GM18499 (cell line): ENCODE measurements around the gene RET.

Experiments
- ATAC-seq: cut with Tn5 transposase; IDR thresholded peaks from one replicate; pipeline ENCODE4 v1.9.1; 2021; ENCODE audit warnings: moderate number of reproducible peaks; ENCODE audit not compliant: insufficient read depth, unreplicated experiment

The RET gene

DNA sequence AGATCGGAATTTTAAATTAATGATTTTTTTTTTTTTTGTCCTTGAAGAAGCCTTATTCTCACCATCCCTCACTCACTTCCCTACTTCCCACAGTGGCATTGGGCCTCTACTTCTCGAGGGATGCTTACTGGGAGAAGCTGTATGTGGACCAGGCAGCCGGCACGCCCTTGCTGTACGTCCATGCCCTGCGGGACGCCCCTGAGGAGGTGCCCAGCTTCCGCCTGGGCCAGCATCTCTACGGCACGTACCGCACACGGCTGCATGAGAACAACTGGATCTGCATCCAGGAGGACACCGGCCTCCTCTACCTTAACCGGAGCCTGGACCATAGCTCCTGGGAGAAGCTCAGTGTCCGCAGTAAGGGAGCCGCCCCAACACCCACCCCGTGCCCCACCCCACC, 23.5 kb downstream of the RET start:
- no peak for ATAC-seq

DNA sequence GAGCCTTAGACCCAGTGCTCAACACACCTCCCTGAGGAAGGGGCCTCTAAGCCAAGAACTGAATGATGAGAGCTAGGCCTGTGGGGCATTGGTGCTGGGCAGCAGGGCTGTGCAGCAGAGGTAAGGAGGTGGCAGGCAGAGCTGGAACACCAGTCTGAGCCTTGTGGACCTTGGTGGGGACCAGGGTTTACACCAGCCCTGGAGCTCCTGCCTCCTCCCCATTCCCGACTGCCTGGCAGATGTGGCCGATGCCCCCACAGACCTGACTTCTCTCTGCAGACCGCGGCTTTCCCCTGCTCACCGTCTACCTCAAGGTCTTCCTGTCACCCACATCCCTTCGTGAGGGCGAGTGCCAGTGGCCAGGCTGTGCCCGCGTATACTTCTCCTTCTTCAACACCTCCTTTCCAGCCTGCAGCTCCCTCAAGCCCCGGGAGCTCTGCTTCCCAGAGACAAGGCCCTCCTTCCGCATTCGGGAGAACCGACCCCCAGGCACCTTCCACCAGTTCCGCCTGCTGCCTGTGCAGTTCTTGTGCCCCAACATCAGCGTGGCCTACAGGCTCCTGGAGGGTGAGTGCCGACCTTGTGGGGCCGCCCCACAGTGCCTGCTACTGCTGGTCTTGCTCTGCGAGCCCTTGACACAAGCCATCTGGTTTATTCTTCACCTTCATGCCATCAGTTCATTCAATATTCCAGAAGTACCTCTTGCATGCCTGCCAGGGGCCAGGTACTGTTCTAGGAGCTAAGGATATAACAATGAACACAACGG, 25.4 kb downstream of the RET start:
- ATAC-seq = no peak

DNA sequence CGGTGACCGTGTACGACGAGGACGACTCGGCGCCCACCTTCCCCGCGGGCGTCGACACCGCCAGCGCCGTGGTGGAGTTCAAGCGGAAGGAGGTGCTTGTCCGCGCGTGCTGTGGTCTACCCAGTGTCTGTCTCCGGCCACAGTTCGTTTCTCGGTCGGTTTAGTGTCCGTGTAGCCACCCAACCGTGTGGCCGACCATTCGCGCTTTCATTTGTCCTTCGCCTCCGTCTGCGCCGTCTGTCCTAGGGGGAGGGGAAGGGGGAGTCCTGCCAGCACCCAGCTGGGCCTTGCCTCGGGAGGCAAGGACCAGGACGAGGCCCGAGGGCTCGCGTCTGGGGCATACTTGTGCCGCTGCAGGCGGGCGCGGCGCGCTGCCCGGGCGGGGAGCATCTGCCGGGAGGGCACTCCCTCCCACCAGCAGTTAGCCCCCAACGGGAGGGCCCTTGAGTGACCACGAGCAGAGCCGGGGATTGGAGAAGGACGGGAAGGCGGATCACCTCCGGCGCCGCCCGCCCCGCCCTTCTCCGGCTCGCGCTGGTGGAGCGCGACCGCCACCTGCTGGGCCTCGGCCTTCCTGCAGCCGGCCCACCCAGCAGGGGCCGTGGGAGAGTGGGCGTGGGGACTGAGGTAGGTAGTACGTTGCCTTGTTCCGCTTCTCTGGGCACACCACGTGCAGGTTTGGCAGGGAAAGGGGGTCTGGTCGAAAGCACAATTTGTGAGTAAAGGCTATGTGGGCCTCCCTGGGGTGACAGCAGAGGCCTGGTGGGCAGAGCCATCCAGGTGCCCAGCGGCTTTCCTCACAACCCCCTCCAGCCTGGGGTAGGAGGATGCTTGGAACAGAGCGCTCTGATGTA, 28.5 kb downstream of the RET start:
- peak; percentile 32 for ATAC-seq

DNA sequence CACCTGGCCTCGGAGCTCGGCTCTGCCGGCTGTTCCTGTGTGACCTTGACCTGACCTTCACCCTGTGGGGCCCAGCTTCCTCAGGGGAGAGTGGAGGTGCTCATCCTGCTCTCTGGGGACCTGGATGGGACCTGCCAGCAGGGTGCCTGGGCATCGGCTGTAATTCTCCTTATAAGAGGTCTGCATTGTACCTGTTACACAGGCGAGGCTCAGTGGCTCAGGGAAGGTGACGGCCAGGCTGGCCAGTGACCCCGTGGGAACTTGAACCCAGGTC, 29.0 kb downstream of the RET start:
- no peak for ATAC-seq

DNA sequence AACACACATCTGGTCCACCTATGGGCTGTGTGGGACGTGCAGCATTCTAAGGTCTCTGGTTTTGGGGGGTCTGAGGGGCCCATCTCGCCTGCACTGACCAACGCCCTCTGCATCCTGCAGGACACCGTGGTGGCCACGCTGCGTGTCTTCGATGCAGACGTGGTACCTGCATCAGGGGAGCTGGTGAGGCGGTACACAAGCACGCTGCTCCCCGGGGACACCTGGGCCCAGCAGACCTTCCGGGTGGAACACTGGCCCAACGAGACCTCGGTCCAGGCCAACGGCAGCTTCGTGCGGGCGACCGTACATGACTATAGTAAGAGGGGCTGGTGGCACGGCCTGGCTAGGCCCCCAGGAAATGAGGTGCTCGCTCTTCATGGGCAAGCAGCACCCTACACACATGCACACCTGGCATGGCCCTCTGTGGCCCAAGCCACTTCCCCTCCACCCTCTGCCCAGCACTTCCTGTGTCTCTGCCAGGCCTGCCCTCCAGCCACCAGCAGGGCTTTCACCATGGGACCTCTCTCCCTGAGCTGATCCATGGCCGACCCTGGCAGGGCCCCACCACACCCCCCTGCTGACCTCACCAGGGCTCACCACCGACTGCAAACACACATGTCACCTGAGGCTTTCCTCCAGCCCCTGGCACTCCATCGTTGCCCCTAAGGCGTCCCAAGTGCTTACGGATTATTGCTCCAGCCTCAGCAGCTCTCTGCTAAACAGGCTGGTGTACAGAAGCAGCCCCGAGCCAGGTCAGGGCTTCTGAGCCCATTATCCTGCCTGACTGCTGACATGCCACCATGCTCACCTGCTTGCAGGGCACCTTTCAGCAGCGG, 29.6 kb downstream of the RET start:
- no peak for ATAC-seq

DNA sequence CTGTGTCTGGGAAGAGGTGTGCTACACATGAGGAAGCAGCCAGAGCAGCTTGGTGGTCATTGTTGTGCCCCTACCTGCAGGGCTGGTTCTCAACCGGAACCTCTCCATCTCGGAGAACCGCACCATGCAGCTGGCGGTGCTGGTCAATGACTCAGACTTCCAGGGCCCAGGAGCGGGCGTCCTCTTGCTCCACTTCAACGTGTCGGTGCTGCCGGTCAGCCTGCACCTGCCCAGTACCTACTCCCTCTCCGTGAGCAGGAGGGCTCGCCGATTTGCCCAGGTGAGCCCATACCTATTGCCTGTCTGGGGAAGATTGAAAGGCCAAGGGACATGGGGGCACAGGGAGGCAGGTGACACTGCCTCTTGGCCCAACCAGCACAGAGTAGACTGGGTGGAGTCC, 32.1 kb downstream of the RET start:
- ATAC-seq = no peak

DNA sequence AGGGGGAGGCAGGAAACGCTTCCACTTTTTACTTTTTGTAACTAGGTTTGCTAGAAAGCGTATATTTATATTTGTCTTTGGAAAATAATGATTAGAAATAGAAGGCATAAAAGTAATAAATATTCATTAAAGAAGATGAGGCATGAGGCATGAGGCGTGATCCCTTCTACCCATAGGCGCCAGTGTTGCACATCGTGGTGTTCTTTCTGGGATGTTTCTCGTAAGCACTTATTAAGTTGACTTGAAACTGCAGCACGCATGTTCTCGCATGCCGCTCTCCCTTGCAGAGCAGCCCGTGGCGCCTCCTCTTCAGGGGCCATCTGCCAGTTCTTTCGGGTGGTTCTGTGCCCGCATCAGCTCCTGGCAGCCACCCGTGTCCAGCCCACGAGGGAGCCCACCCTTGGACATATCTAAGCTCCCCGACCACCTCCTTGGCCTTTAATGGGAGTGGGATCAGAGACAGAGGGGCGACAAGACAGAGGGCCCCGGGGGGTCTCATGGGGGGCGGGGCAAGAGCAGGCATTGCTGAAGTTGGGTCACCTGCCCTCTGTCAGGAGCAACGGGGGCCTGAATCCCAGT, 32.9 kb downstream of the RET start:
- no peak for ATAC-seq

DNA sequence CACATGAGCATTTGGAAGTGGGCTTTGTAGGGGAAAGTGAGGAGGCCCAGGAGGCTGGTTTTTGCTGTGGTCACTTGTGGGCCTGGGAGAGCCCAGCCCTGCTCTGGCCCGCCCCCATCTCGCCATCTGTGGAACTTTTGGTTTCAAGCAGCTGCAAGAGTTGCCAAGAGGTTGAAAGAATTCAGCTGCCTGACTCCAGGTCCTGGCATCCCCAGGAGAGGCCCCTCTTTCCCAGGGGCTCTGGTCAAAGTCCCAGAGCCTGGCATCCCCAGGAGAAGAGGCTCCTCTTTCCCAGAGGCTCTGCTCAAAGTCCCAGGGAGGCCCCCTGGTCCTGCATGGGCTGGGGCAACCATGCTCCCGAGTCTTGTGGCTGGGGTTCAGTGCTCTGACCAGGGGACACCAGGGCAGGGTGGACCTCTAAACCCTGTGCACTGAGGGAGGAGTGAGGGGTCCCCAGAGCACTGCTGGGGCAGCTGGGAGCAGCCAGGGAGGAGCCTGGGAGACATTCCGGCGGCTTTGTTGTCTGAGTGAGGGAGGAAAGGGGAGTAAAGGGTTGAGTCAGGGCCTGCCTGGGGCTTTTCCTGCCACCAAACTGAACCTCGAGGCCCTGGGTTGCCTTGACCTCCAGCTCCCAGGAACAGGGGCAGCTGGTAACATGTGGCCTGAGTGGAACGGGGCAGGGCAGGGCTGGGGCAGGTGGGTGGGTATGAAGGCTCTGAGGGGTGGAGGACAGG, 33.6 kb downstream of the RET start:
- ATAC-seq = no peak

DNA sequence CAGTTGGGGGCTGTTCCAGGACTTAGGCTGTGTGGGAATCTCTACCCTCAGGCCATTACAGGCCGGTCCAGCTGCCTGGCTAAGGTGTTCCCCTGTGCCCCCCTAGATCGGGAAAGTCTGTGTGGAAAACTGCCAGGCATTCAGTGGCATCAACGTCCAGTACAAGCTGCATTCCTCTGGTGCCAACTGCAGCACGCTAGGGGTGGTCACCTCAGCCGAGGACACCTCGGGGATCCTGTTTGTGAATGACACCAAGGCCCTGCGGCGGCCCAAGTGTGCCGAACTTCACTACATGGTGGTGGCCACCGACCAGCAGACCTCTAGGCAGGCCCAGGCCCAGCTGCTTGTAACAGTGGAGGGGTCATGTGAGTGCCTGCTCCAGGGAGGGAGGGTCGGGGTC, 34.2 kb downstream of the RET start:
- no peak for ATAC-seq

DNA sequence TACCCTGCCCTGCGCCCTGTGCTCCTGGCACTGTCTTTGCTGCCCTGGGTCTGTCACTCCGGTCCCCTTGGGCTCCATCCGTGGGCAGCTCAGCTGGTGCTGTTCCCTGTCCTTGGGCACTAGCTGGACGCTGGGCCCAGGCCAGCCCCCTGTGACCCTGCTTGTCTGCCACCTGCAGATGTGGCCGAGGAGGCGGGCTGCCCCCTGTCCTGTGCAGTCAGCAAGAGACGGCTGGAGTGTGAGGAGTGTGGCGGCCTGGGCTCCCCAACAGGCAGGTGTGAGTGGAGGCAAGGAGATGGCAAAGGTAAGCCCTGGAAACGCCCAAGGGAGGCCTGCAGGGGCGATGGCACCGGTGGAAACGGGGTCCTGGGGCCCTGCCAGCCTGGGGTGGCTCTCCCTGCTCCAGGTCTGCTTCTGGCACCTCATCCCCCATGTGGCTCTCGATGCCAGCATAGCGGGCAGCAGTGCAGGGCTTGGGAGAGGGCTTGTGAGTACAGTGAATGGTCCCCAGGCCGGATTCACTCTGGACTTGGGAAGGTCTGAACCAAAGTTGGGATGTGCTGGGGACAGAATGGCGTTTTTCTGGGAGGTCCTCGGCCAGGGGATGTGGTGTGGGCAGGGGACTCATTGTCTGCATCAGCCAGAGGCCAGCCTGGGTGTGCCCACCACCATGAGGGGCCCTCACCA, 35.2 kb downstream of the RET start:
- no peak for ATAC-seq

DNA sequence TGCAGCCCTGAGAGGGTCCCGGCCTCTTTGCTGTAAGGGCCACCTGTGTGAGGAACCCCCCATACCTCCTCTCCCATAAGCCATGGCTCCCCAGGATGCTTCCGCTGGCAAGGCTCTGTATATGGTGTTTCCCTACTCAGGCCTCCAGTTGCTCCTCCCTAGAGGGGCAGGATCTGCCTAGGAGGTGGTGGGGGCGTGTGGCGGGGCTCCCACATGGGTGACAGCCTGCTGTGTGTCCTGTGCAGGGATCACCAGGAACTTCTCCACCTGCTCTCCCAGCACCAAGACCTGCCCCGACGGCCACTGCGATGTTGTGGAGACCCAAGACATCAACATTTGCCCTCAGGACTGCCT, 35.7 kb downstream of the RET start:
- ATAC-seq = no peak

DNA sequence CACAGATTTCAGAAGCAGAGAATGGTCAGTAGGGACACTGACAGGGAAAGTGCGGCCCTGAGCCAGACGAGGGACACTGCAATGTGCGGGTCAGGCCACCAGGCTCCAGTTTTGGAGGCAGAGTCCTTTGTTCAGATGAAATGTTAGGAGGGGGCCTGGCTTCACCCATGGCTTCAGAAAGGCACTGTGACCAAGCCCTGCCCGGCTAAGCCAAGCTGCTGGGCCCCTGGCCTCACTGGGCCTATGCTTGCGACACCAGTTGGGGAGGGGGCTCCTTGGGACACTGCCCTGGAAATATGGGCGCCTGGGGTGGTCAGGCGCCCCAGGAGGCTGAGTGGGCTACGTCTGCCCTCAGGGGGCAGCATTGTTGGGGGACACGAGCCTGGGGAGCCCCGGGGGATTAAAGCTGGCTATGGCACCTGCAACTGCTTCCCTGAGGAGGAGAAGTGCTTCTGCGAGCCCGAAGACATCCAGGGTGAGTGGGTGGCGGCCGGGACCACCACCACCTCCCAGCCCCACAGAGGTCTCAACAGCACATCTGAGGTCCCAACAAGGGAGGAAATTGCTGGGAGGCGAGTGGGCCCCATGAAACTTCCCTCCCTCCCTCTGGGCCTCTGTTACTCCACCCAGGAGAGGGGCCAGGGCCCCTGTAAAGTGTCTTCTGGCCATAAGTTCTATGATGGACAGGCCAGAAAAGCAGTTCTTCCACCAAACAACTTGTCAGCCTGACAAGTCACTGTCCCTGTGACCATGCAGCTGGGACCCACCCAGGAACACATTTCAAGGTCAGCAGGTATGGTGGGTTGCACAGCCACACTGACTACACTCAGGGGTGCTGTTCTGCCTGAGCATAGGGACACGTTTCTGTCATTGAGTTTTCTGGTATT, 36.6 kb downstream of the RET start:
- ATAC-seq = no peak

DNA sequence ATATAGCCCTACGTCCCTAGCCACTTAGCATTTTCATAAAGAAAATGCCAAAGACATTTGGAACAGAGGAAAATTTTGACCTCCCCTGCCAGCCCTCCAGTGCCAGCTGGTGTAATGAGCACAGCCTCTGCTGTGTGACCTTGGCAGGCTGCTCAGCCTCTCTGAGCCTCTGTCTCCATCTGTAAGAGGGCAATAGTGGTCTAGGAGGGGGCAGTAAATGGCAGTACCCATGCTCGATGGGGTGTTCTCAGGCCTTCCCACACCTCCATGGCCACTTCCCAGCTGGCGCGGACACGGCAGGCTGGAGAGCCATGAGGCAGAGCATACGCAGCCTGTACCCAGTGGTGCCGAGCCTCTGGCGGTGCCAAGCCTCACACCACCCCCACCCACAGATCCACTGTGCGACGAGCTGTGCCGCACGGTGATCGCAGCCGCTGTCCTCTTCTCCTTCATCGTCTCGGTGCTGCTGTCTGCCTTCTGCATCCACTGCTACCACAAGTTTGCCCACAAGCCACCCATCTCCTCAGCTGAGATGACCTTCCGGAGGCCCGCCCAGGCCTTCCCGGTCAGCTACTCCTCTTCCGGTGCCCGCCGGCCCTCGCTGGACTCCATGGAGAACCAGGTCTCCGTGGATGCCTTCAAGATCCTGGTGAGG, 37.3 kb downstream of the RET start:
- no peak for ATAC-seq

DNA sequence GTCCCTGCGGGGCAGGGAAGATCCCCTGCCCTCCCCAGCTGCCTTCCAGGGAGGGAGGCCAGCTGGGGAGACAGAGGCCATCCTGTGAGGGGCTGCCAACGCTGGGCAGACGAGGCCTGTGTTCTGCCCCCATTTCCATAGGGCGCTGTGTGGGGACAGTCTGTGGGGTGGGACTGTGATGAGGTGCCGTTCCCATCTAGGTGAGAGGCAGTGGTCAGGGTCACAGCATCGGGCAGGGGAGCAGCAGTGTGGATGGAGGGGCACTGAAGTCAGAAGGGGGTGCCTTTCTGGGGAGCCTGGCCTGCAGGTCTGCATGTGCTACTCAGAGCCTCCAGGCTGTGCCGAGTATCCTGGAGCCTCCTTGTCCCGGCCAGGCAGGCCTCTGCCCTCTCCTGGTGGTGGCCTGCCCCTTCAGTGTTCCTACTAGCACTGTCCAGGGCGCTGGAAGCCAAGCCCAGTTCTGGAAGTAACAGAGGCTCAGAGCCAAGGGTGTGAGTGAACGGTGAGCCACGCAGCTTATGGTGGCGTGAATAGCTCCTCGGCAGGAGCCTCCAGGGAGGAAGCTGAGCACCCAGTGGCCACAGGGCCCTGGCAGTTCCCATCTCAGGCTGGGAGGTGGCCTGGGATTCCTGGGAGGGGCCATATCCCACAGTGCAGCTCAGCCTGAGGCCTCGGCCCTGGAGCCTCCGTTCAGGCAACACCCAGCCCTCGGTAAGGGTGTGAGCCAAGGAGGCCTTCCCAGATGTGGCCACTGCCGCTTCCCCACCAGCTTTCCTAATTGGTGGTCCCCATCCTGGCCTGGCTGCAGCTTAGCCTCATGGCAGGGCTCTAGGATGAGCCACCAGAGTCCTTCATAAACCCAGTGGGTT, 38.1 kb downstream of the RET start:
- no peak for ATAC-seq

DNA sequence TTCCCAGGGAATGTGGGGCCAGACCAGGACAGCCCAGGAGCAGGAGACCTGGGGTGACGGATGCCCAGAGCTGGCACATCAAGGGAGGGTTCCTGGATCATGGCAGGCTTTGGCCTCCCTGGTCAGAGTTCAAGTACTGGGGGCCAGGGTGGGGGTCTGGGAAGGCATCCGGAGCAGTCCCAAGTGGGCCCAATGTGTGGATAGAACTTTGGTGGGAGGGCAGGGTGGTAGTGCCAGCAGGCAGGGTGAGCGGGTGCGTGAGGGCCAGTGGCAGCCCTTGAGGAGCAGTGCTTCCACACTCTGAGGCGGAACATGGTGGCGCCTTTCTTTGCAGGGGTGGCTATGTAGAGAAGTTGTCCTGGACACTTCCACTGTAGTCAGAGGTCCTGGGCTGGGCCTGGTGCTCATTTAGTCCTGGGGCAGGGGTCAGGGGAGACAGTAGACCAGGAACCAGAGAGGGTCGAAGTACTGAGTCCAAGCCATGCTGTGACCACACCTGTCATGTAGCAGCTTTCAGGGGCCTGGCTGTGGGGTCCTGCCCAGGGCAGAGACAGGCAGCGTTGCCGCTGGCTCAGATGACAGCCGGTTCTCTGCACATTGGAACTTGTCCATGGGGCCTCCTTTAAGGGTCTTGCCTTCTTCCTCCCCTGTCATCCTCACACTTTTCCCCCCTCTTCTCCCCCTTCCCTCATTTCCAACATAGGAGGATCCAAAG, 39.2 kb downstream of the RET start:
- no peak for ATAC-seq

DNA sequence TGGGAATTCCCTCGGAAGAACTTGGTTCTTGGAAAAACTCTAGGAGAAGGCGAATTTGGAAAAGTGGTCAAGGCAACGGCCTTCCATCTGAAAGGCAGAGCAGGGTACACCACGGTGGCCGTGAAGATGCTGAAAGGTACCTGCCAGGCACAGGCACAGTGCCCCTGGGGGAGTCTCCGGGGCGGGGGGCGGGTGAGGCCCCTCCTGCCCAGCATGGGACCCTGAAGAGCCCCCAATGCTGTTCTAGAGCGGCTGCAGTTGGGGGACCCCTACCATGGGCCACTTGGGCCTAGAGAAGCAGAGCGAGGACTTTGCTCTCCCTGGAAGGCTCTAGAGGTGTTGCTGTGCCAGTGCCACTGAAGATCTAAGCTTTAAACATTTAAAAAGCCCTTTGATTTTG, 39.7 kb downstream of the RET start:
- ATAC-seq = no peak
